SK-N-SH (cell line): ENCODE measurements around the gene WDR44.

Source experiments
- CHD2 ChIP-seq: fragments of 150-350 bp; IDR thresholded peaks from 2 replicates; pipeline ENCODE4 v1.6.1; 2018; ENCODE audit warnings: low read length; ENCODE audit not compliant: partially characterized antibody
- CTCF ChIP-seq: fragments of 200-600 bp; sonication (generic); IDR thresholded peaks from 2 replicates; pipeline ENCODE4 v1.6.1; 2017; ENCODE audit warnings: antibody characterized with exemption, mild to moderate bottlenecking, moderate library complexity
- FOXM1 ChIP-seq: IDR thresholded peaks from 2 replicates; pipeline ENCODE4 v1.4.0; 2012; ENCODE audit warnings: low read depth, mild to moderate bottlenecking
- USF2 ChIP-seq: fragments of 150-350 bp; IDR thresholded peaks from 2 replicates; pipeline ENCODE4 v1.6.1; 2017; ENCODE audit warnings: antibody characterized with exemption, low read length, low read depth, borderline replicate concordance

GRCh38 chrX:118484216-118484903 lies 138.5 kb downstream of the WDR44 start:
- TF ChIP-seq FOXM1 (no peak), CTCF (no peak), USF2 (no peak), CHD2 (no peak)
